ENCODE results near the gene CSTF2T. TPM values are rescaled to one million over a fixed set of nuclear protein-coding genes. Genes with fewer than 3 reads are reported as not detected.
"Not testable (repeated sequence)": the region's sequence is repeated elsewhere in the genome, so short reads cannot be mapped to it uniquely, and the experiment has no call there.

The CSTF2T gene
- total RNA-seq, 3 donors from 2014 or later (not counting 1 experiment from before 2014, with no cell fraction given): 29.8 to 34.8 (median 32.8) TPM

DNA sequence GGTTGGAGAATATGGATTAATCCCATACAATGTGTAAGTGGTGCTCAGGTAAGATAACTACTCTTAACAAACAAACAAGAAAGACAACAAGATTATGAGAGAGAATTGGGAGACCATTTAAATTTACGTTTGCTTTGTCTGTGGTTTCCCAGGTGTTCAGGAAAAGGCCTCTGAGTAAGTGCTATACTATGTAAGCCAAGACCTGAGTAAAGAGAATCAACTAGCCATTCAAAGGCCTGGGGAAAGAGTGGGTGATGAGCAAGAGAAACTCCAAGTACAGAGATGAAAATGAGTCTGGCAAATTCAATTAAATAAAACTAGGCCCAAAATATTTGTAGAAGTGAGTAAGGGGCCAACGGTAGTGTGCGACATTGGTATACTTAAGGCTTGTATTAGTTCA lies 9.9 kb downstream of the CSTF2T start:
- DNase-seq (no peak), ATAC-seq (no peak)
- Mint-ChIP-seq H3K9me3 (no peaks in the 10 kb centered on the region), H3K36me3 (no peaks in the 10 kb centered on the region), H3K4me1 (peaks cover 0 to under 1% of the 10 kb centered on the region in 2 donors), H3K27me3 (ENCODE audit: low read depth in 2 of 2) (peaks cover 0 to 8% of the 10 kb centered on the region in 2 donors), H3K4me3 (no peak overlapping the region), H3K27ac (no peak overlapping the region)
- intact Hi-C loops (cut with micrococcal nuclease): no loop called here
- H3K9me3 ChIP-seq (ENCODE audit: control insufficient read depth, insufficient read depth, low read length): no peaks in the 10 kb centered on the region
- no peaks in the 10 kb centered on the region for H3K4me1 ChIP-seq (ENCODE audit: control insufficient read depth, insufficient read depth, low read length)
- TF ChIP-seq, protein P1, sequence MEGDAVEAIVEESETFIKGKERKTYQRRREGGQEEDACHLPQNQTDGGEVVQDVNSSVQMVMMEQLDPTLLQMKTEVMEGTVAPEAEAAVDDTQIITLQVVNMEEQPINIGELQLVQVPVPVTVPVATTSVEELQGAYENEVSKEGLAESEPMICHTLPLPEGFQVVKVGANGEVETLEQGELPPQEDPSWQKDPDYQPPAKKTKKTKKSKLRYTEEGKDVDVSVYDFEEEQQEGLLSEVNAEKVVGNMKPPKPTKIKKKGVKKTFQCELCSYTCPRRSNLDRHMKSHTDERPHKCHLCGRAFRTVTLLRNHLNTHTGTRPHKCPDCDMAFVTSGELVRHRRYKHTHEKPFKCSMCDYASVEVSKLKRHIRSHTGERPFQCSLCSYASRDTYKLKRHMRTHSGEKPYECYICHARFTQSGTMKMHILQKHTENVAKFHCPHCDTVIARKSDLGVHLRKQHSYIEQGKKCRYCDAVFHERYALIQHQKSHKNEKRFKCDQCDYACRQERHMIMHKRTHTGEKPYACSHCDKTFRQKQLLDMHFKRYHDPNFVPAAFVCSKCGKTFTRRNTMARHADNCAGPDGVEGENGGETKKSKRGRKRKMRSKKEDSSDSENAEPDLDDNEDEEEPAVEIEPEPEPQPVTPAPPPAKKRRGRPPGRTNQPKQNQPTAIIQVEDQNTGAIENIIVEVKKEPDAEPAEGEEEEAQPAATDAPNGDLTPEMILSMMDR (IDR thresholded peaks at IDR 0.05): no peak
- H3K36me3 ChIP-seq (ENCODE audit: control insufficient read depth, insufficient read depth, low read length): no peaks in the 10 kb centered on the region
- no peaks in the 10 kb centered on the region for H3K27me3 ChIP-seq (ENCODE audit: control insufficient read depth, insufficient read depth, low read length)
- no peak overlapping the region for H3K27ac ChIP-seq (ENCODE audit: low read length)
- H3K4me3 ChIP-seq (ENCODE audit: low read length): no peak overlapping the region
- WGBS (ENCODE audit: insufficient coverage): 85% methylated on average over 3 of the region's 3 CpGs

DNA sequence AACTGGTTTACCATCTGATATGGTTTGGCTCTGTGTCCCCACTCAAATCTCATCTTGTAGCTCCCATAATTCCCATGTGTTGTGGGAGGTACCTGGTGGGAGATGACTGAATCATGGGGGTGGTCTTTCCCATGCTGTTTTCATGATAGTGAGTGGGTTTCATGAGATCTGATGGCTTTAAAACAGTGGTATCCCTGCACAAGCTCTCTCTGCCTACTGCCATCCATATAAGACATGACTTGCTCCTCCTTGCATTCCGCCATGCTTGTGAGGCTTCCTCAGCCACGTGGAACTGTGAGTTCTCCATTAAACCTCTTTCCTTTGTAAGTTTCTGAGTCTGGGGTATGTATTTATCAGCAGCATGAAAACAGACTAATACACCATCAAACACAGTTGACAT lies 10.6 kb downstream of the CSTF2T start:
- H3K4me1 Mint-ChIP-seq; H3K9me3 ChIP-seq (ENCODE audit: control insufficient read depth, insufficient read depth, low read length); H3K36me3 ChIP-seq (ENCODE audit: control insufficient read depth, insufficient read depth, low read length); ATAC-seq; H3K36me3 Mint-ChIP-seq; H3K27me3 Mint-ChIP-seq (ENCODE audit: low read depth in 2 of 2); H3K4me3 Mint-ChIP-seq; H3K9me3 Mint-ChIP-seq; H3K27me3 ChIP-seq (ENCODE audit: control insufficient read depth, insufficient read depth, low read length); H3K27ac Mint-ChIP-seq; H3K4me1 ChIP-seq (ENCODE audit: control insufficient read depth, insufficient read depth, low read length); intact Hi-C loops (cut with micrococcal nuclease); H3K27ac ChIP-seq (ENCODE audit: low read length); DNase-seq; H3K4me3 ChIP-seq (ENCODE audit: low read length): not testable (repeated sequence)
- WGBS (ENCODE audit: insufficient coverage): 80% methylated on average over 2 of the region's 2 CpGs

DNA sequence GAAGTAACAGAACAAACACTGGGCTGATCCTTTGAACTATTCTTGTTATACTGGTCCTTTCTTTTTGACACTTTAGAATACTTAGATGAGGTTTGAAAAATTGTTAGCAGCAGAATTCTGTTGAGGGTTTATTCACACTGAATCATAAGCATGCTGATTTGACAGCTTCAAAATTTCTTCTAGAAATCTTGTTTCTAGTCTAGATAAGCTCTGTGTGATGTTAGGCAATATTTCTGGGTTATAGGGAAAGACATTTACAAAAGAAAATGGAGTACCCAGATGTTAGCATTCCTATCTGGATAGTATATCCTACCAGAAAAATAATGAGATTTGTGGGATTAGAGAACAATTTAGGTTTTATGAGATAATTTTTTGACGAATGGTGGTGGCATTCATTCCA lies 12.1 kb downstream of the CSTF2T start:
- Histone ChIP-seq H3K4me1 (ENCODE audit: control insufficient read depth, insufficient read depth, low read length) (no peaks in the 10 kb centered on the region), H3K36me3 (ENCODE audit: control insufficient read depth, insufficient read depth, low read length) (no peaks in the 10 kb centered on the region), H3K4me3 (ENCODE audit: low read length) (no peak overlapping the region), H3K27ac (ENCODE audit: low read length) (no peak overlapping the region), H3K27me3 (ENCODE audit: control insufficient read depth, insufficient read depth, low read length) (no peaks in the 10 kb centered on the region), H3K9me3 (ENCODE audit: control insufficient read depth, insufficient read depth, low read length) (no peaks in the 10 kb centered on the region)
- DNase-seq: no peak
- H3K36me3 Mint-ChIP-seq: no peaks in the 10 kb centered on the region
- ATAC-seq: no peak
- WGBS (ENCODE audit: insufficient coverage): no CpG with 5 or more reads among the region's 1 CpG
- no peak overlapping the region for H3K4me3 Mint-ChIP-seq
- H3K27ac Mint-ChIP-seq: no peak overlapping the region
- intact Hi-C loops (cut with micrococcal nuclease): no loop called here
- peaks cover 3 to 14% of the 10 kb centered on the region in 2 donors for H3K27me3 Mint-ChIP-seq (ENCODE audit: low read depth in 2 of 2)
- TF ChIP-seq, protein P1 (IDR thresholded peaks at IDR 0.05): no peak
- no peaks in the 10 kb centered on the region for H3K9me3 Mint-ChIP-seq
- no peaks in the 10 kb centered on the region for H3K4me1 Mint-ChIP-seq

DNA sequence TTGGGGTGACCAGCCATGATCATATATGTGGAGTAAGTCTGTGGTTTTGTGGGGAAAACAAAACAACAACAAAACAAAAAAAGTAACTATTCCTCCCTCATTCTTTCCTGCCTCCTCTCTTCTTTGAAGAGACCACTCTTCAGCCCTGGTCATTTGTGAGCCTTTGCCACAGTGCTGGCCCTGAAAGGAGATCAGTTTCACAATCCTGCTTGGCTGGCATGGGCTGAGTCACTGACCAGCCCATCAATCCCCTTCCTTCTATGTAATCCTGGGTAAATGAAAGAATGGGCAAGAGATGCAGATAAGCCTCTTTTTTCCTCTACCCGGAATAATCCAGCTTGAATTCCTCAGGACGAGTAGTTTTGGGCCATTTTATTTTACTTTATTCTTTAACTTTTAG lies 13.6 kb downstream of the CSTF2T start:
- WGBS (ENCODE audit: insufficient coverage): 100% methylated on average over 1 of the region's 2 CpGs
- Mint-ChIP-seq H3K36me3 (no peaks in the 10 kb centered on the region), H3K9me3 (no peaks in the 10 kb centered on the region), H3K4me1 (no peaks in the 10 kb centered on the region), H3K4me3 (no peak overlapping the region), H3K27me3 (ENCODE audit: low read depth in 2 of 2) (peaks cover 5 to 18% of the 10 kb centered on the region in 2 donors), H3K27ac (no peak overlapping the region)
- Histone ChIP-seq H3K27ac (ENCODE audit: low read length) (no peak overlapping the region), H3K36me3 (ENCODE audit: control insufficient read depth, insufficient read depth, low read length) (no peaks in the 10 kb centered on the region), H3K27me3 (ENCODE audit: control insufficient read depth, insufficient read depth, low read length) (no peaks in the 10 kb centered on the region), H3K9me3 (ENCODE audit: control insufficient read depth, insufficient read depth, low read length) (no peaks in the 10 kb centered on the region), H3K4me3 (ENCODE audit: low read length) (no peak overlapping the region), H3K4me1 (ENCODE audit: control insufficient read depth, insufficient read depth, low read length) (no peaks in the 10 kb centered on the region)
- TF ChIP-seq, protein P1 (IDR thresholded peaks at IDR 0.05): no peak
- DNase-seq (no peak), ATAC-seq (no peak)
- intact Hi-C loops (cut with micrococcal nuclease): no loop called here
